HEK293 (cell line): Measurements from ENCODE around the gene CNPY4.

Source experiments
- KLF8 ChIP-seq: fragments of 450-650 bp; formaldehyde crosslinking; IDR thresholded peaks from 2 replicates; pipeline ENCODE4 v1.5.1; 2016; ENCODE audit warnings: missing biosample characterization, missing genetic modification characterization
- TCF7L2 ChIP-seq: IDR thresholded peaks from 2 replicates; pipeline ENCODE4 v1.6.1; 2011; ENCODE audit warnings: low read depth, mild to moderate bottlenecking, inconsistent platforms, low read length, moderate library complexity, borderline replicate concordance
- ZBTB48 ChIP-seq: fragments of 450-650 bp; formaldehyde crosslinking; IDR thresholded peaks from 2 replicates; pipeline ENCODE4 v1.5.1; 2016; ENCODE audit warnings: missing biosample characterization, missing genetic modification characterization
- ZEB2 ChIP-seq: fragments of 450-650 bp; formaldehyde crosslinking; IDR thresholded peaks from 2 replicates; pipeline ENCODE4 v1.5.1; 2016; ENCODE audit warnings: missing biosample characterization, missing genetic modification characterization
- ZFP69B ChIP-seq: fragments of 450-650 bp; formaldehyde crosslinking; IDR thresholded peaks from 2 replicates; pipeline ENCODE4 v1.5.1; 2016; ENCODE audit warnings: missing biosample characterization, missing genetic modification characterization
- ZNF121 ChIP-seq: fragments of 450-650 bp; formaldehyde crosslinking; IDR thresholded peaks from 2 replicates; pipeline ENCODE4 v1.5.1; 2016; ENCODE audit warnings: missing biosample characterization, missing genetic modification characterization
- ZNF24 ChIP-seq: fragments of 450-650 bp; formaldehyde crosslinking; IDR thresholded peaks from 2 replicates; pipeline ENCODE4 v1.5.1; 2016; ENCODE audit warnings: missing biosample characterization, missing genetic modification characterization
- ZNF266 ChIP-seq: fragments of 450-650 bp; formaldehyde crosslinking; IDR thresholded peaks from 2 replicates; pipeline ENCODE4 v1.5.1; 2016; ENCODE audit warnings: missing biosample characterization, missing genetic modification characterization, low read depth
- ZNF292 ChIP-seq: fragments of 450-650 bp; formaldehyde crosslinking; IDR thresholded peaks from 2 replicates; pipeline ENCODE4 v1.5.1; 2016; ENCODE audit warnings: low read depth, missing biosample characterization, missing genetic modification characterization, borderline replicate concordance
- ZNF324 ChIP-seq: fragments of 450-650 bp; formaldehyde crosslinking; IDR thresholded peaks from 2 replicates; pipeline ENCODE4 v1.5.1; 2016; ENCODE audit warnings: missing biosample characterization, missing genetic modification characterization
- ZNF76 ChIP-seq: fragments of 450-650 bp; formaldehyde crosslinking; IDR thresholded peaks from 2 replicates; pipeline ENCODE4; 2016; ENCODE audit warnings: low read depth, missing biosample characterization, missing genetic modification characterization, borderline replicate concordance
- TF ChIP-seq, protein P1 (sequence below): fragments of 450-650 bp; formaldehyde crosslinking; IDR thresholded peaks from 2 replicates; pipeline ENCODE4 v1.5.1; 2016; ENCODE audit warnings: missing biosample characterization, missing genetic modification characterization
- TF ChIP-seq, protein P2 (sequence below): fragments of 450-650 bp; formaldehyde crosslinking; IDR thresholded peaks from 2 replicates; pipeline ENCODE4 v1.5.1; 2017; ENCODE audit warnings: missing biosample characterization, missing genetic modification characterization
- TF ChIP-seq, protein P3 (sequence below): fragments of 450-650 bp; formaldehyde crosslinking; IDR thresholded peaks from 2 replicates; pipeline ENCODE4 v1.5.1; 2016; ENCODE audit warnings: missing biosample characterization, missing genetic modification characterization
- TF ChIP-seq, protein P4 (sequence below): sonication (generic); formaldehyde crosslinking; IDR thresholded peaks from 2 replicates; pipeline ENCODE4 v1.8.1; 2022; ENCODE audit warnings: mild to moderate bottlenecking, moderate library complexity, missing genetic modification reagents
- TF ChIP-seq, protein P5 (sequence below): fragments of 450-650 bp; formaldehyde crosslinking; conservative IDR thresholded peaks from 2 replicates; pipeline ENCODE4 v1.5.1; 2016; ENCODE audit warnings: low read depth, missing biosample characterization, missing genetic modification characterization
- TF ChIP-seq, protein P6 (sequence below): fragments of 450-650 bp; formaldehyde crosslinking; IDR thresholded peaks from 2 replicates; pipeline ENCODE4 v1.5.1; 2017; ENCODE audit warnings: missing biosample characterization, missing genetic modification characterization
- TF ChIP-seq, protein P7 (sequence below): fragments of 450-650 bp; IDR thresholded peaks from 2 replicates; pipeline ENCODE4 v1.5.1; 2018; ENCODE audit warnings: missing biosample characterization, mild to moderate bottlenecking, missing genetic modification characterization
- TF ChIP-seq, protein P8 (sequence below): fragments of 450-650 bp; formaldehyde crosslinking; IDR thresholded peaks from 2 replicates; pipeline ENCODE4 v1.5.1; 2016; ENCODE audit warnings: missing biosample characterization, missing genetic modification characterization

Gene CNPY4

DNA sequence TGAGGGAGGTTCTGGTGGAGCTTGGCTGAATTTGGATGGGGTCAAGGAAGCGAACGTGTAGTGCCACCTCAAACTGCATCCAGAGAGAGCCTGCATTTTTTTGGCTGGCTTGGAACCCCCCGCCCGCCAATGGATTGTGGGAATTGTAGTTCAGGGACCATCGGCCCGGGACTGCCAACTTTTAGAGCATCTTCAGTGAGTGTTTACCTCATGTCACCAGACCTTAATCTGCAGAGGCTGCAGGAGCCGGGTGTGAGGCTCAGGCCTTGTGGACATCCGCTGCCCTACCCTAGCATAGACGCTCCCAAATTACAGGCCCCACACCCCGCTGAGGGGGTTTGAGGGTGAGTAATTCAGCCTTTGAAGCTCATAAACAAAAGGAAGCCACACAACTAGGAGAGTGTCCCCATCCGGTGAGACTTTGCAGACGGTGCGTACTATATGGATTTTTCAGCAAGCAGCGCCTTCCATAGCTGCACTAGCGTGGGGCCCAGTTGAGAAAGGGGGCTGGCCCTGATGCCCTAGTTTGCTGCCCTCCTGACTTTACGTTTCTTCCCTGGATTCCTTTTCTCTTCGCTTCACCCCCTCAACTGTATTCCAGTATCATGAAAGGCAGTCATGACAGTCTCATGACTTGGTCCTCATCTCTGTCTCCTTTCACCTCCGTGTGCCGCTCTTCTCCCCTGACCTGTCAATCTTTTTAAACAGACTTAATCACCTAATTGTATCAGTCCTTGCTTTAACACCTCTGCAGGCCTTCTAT is 717 bp downstream of the CNPY4 start (continued):
- TF ChIP-seq, protein P1, sequence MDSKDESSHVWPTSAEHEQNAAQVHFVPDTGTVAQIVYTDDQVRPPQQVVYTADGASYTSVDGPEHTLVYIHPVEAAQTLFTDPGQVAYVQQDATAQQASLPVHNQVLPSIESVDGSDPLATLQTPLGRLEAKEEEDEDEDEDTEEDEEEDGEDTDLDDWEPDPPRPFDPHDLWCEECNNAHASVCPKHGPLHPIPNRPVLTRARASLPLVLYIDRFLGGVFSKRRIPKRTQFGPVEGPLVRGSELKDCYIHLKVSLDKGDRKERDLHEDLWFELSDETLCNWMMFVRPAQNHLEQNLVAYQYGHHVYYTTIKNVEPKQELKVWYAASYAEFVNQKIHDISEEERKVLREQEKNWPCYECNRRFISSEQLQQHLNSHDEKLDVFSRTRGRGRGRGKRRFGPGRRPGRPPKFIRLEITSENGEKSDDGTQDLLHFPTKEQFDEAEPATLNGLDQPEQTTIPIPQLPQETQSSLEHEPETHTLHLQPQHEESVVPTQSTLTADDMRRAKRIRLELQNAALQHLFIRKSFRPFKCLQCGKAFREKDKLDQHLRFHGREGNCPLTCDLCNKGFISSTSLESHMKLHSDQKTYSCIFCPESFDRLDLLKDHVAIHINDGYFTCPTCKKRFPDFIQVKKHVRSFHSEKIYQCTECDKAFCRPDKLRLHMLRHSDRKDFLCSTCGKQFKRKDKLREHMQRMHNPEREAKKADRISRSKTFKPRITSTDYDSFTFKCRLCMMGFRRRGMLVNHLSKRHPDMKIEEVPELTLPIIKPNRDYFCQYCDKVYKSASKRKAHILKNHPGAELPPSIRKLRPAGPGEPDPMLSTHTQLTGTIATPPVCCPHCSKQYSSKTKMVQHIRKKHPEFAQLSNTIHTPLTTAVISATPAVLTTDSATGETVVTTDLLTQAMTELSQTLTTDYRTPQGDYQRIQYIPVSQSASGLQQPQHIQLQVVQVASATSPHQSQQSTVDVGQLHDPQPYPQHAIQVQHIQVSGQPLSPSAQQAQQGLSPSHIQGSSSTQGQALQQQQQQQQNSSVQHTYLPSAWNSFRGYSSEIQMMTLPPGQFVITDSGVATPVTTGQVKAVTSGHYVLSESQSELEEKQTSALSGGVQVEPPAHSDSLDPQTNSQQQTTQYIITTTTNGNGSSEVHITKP, result peak; percentile 97
- TF ChIP-seq, protein P2, sequence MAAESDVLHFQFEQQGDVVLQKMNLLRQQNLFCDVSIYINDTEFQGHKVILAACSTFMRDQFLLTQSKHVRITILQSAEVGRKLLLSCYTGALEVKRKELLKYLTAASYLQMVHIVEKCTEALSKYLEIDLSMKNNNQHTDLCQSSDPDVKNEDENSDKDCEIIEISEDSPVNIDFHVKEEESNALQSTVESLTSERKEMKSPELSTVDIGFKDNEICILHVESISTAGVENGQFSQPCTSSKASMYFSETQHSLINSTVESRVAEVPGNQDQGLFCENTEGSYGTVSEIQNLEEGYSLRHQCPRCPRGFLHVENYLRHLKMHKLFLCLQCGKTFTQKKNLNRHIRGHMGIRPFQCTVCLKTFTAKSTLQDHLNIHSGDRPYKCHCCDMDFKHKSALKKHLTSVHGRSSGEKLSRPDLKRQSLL (tag by site-specific recombination), result no peak
- TF ChIP-seq ZFP69B (0 out of 2 replicates have a peak, but pooled peaks have one; percentile 62), ZBTB48 (tag by site-specific recombination) (peak; percentile 46; the same call in 1 of the 2 replicates), ZEB2 (peak; percentile 46; the same call in 1 of the 2 replicates), TCF7L2 (0 out of 2 replicates have a peak, but pooled peaks have one; percentile 27), ZNF24 (0 out of 2 replicates have a peak, but pooled peaks have one; percentile 14), ZNF121 (tag by site-specific recombination) (no peak), ZNF76 (tag by site-specific recombination) (peak; percentile 92), ZNF324 (tag by site-specific recombination) (0 out of 2 replicates have a peak, but pooled peaks have one; percentile 16), ZNF292 (tag by site-specific recombination) (no peak), KLF8 (tag by site-specific recombination) (peak; percentile 75), ZNF266 (tag by site-specific recombination) (no peak)
- TF ChIP-seq, protein P3, sequence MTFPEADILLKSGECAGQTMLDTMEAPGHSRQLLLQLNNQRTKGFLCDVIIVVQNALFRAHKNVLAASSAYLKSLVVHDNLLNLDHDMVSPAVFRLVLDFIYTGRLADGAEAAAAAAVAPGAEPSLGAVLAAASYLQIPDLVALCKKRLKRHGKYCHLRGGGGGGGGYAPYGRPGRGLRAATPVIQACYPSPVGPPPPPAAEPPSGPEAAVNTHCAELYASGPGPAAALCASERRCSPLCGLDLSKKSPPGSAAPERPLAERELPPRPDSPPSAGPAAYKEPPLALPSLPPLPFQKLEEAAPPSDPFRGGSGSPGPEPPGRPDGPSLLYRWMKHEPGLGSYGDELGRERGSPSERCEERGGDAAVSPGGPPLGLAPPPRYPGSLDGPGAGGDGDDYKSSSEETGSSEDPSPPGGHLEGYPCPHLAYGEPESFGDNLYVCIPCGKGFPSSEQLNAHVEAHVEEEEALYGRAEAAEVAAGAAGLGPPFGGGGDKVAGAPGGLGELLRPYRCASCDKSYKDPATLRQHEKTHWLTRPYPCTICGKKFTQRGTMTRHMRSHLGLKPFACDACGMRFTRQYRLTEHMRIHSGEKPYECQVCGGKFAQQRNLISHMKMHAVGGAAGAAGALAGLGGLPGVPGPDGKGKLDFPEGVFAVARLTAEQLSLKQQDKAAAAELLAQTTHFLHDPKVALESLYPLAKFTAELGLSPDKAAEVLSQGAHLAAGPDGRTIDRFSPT (tag by site-specific recombination), result peak; percentile 22; the same call in 1 of the 2 replicates
- TF ChIP-seq, protein P4, sequence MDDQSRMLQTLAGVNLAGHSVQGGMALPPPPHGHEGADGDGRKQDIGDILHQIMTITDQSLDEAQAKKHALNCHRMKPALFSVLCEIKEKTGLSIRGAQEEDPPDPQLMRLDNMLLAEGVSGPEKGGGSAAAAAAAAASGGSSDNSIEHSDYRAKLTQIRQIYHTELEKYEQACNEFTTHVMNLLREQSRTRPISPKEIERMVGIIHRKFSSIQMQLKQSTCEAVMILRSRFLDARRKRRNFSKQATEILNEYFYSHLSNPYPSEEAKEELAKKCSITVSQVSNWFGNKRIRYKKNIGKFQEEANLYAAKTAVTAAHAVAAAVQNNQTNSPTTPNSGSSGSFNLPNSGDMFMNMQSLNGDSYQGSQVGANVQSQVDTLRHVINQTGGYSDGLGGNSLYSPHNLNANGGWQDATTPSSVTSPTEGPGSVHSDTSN (CRISPR knock-in tag), result no peak
- TF ChIP-seq, protein P5, sequence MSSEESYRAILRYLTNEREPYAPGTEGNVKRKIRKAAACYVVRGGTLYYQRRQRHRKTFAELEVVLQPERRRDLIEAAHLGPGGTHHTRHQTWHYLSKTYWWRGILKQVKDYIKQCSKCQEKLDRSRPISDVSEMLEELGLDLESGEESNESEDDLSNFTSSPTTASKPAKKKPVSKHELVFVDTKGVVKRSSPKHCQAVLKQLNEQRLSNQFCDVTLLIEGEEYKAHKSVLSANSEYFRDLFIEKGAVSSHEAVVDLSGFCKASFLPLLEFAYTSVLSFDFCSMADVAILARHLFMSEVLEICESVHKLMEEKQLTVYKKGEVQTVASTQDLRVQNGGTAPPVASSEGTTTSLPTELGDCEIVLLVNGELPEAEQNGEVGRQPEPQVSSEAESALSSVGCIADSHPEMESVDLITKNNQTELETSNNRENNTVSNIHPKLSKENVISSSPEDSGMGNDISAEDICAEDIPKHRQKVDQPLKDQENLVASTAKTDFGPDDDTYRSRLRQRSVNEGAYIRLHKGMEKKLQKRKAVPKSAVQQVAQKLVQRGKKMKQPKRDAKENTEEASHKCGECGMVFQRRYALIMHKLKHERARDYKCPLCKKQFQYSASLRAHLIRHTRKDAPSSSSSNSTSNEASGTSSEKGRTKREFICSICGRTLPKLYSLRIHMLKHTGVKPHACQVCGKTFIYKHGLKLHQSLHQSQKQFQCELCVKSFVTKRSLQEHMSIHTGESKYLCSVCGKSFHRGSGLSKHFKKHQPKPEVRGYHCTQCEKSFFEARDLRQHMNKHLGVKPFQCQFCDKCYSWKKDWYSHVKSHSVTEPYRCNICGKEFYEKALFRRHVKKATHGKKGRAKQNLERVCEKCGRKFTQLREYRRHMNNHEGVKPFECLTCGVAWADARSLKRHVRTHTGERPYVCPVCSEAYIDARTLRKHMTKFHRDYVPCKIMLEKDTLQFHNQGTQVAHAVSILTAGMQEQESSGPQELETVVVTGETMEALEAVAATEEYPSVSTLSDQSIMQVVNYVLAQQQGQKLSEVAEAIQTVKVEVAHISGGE (tag by site-specific recombination), result peak; percentile 65
- TF ChIP-seq, protein P6, sequence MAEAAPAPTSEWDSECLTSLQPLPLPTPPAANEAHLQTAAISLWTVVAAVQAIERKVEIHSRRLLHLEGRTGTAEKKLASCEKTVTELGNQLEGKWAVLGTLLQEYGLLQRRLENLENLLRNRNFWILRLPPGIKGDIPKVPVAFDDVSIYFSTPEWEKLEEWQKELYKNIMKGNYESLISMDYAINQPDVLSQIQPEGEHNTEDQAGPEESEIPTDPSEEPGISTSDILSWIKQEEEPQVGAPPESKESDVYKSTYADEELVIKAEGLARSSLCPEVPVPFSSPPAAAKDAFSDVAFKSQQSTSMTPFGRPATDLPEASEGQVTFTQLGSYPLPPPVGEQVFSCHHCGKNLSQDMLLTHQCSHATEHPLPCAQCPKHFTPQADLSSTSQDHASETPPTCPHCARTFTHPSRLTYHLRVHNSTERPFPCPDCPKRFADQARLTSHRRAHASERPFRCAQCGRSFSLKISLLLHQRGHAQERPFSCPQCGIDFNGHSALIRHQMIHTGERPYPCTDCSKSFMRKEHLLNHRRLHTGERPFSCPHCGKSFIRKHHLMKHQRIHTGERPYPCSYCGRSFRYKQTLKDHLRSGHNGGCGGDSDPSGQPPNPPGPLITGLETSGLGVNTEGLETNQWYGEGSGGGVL, result peak; percentile 73
- TF ChIP-seq, protein P7, sequence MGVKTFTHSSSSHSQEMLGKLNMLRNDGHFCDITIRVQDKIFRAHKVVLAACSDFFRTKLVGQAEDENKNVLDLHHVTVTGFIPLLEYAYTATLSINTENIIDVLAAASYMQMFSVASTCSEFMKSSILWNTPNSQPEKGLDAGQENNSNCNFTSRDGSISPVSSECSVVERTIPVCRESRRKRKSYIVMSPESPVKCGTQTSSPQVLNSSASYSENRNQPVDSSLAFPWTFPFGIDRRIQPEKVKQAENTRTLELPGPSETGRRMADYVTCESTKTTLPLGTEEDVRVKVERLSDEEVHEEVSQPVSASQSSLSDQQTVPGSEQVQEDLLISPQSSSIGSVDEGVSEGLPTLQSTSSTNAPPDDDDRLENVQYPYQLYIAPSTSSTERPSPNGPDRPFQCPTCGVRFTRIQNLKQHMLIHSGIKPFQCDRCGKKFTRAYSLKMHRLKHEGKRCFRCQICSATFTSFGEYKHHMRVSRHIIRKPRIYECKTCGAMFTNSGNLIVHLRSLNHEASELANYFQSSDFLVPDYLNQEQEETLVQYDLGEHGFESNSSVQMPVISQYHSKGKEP, result 0 out of 2 replicates have a peak, but pooled peaks have one; percentile 46
- TF ChIP-seq, protein P8, sequence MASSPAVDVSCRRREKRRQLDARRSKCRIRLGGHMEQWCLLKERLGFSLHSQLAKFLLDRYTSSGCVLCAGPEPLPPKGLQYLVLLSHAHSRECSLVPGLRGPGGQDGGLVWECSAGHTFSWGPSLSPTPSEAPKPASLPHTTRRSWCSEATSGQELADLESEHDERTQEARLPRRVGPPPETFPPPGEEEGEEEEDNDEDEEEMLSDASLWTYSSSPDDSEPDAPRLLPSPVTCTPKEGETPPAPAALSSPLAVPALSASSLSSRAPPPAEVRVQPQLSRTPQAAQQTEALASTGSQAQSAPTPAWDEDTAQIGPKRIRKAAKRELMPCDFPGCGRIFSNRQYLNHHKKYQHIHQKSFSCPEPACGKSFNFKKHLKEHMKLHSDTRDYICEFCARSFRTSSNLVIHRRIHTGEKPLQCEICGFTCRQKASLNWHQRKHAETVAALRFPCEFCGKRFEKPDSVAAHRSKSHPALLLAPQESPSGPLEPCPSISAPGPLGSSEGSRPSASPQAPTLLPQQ (tag by site-specific recombination), result peak; percentile 47
